Ovary (tissue), 3 donors: ENCODE measurements around the gene NECTIN1.

Experiments used
- CTCF ChIP-seq, 3 donors: fragments of 450-650 bp in 2 of 3; fragments of 200-600 bp in 1 of 3; IDR thresholded peaks; one replicate each; pipeline versions ENCODE4 v1.5.1 to v1.8.0; 2016 to 2022; ENCODE audit warnings: antibody characterized with exemption in 3 of 3, mild to moderate bottlenecking in 1 of 3
- EP300 ChIP-seq: sonication (generic); formaldehyde crosslinking; IDR thresholded peaks from one replicate; pipeline ENCODE4 v1.6.1; 2017; ENCODE audit warnings: antibody characterized with exemption
- POLR2A ChIP-seq: fragments of 450-650 bp; IDR thresholded peaks from one replicate; pipeline ENCODE4 v1.6.1; 2017; ENCODE audit warnings: antibody characterized with exemption, mild to moderate bottlenecking, moderate library complexity
- donor health status: DM: no; HTN: no; CAD: no.

- no peak for TF ChIP-seq CTCF (IDR thresholded peaks at IDR 0.05)
- TF ChIP-seq POLR2A: no peak
- TF ChIP-seq EP300: no peak
Observed at GRCh38 chr11:119700536-119701346, 28.3 kb downstream of the NECTIN1 start.
